ENCODE measurements around the gene CDT1. TPM values are rescaled to one million over a fixed set of nuclear protein-coding genes. Genes with fewer than 3 reads are reported as not detected.

Gene CDT1
- total RNA-seq, 4 donors from 2014 or later, result 7.9 to 28.1 (median 10.1) TPM

DNA sequence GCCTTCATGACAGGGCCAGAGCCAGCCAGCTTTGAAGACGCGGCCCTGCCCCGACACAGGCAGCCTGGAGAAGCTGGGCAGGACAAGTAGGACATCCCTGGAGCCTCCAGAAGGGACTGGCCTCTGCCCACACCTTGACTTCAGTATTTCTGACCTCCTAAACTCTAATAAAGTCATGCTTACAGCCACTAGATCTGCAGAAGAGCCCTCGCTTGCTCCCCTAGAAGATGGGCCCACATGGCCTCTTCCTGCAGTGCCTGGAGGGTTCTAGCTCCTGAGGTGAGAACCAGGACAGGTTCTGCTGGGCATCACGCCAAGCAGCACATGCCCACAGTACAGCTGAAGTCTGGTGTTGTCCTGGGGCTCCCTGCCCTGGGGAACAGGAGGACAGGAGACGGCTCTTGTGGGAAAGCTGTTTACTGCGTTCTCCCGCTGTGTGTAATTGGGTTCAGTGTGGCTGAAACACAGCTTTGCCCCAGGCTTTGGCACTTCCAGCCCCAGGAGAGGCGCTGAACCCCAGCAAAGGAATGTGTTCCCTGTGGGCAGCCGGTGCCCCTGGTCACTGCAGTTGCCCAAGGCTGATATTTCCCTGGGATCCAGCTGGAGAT is 5.6 kb downstream of the CDT1 start:
- Histone ChIP-seq H3K9me3 (no peaks in the 10 kb centered on the region), H3K4me1 (peaks cover 3 to 39% (median 25%) of the 10 kb centered on the region in 4 donors), H3K27me3 (no peaks in the 10 kb centered on the region), H3K4me3 (no peak overlapping the region), H3K27ac (no peak overlapping the region), H3K36me3 (peaks cover 0 to 18% (median 0%) of the 10 kb centered on the region in 3 donors)
- TF ChIP-seq POLR2A (IDR thresholded peaks at IDR 0.05) (no peak), CTCF (IDR thresholded peaks at IDR 0.05) (no peak)
- no peak for DNase-seq

GRCh38 chr16:88809676-88810165 is 6.1 kb downstream of the CDT1 start:
- no peak for TF ChIP-seq POLR2A (IDR thresholded peaks at IDR 0.05)
- TF ChIP-seq CTCF (IDR thresholded peaks at IDR 0.05), result no peak
- no peaks in the 10 kb centered on the region for H3K9me3 ChIP-seq
- no peaks in the 10 kb centered on the region for H3K27me3 ChIP-seq
- H3K36me3 ChIP-seq, result peaks cover 0 to 18% (median 0%) of the 10 kb centered on the region in 3 donors
- peak overlapping the region in 2 of 4 donors; percentile 94 to 97 for H3K27ac ChIP-seq
- H3K4me1 ChIP-seq, result peaks cover 0 to 34% (median 20%) of the 10 kb centered on the region in 4 donors
- DNase-seq, result no peak
- H3K4me3 ChIP-seq, result peak overlapping the region in 1 of 4 donors; percentile 86

DNA sequence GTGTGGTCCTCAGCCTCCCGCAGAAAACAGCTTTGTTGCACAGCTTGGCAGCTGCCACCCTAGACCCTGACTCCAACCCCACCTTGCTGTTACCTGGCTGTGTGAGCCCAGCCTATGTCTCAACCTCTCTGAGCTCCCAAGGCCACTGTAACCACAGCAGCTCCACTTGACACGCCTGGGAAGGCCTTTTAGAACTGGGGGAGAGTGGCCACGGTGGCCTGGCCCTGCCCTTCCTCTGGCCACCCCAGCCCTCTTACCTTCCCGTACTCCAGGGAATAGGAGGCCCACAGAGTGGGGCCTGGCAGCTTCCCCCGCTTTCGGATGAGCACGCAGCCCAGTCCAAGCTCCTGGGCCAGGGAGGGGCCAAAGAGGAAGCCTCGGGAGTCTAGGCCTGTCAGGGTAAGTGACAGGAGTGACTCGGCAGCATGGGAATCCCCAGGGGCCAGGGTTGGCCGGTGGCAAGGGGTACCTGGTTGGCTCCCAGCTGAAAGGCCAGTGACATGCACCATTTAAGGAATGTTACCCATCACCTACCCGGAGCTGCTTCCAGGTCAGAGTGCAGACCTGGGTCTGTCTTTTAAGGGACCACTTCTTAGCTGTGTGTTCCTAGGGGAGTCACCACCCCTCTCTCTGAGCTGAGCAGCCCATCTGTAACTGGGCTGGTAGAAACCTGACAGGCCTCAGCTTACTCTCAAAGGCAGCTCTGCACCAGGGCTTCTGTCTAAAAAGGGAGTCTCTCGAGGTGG is 6.8 kb downstream of the CDT1 start:
- no peak for TF ChIP-seq POLR2A (IDR thresholded peaks at IDR 0.05)
- no peak for TF ChIP-seq CTCF (IDR thresholded peaks at IDR 0.05)
- DNase-seq, result no peak
- peak overlapping the region; percentile 93 to 97 (median 94) for H3K27ac ChIP-seq
- H3K36me3 ChIP-seq, result peaks cover 0 to 18% (median 0%) of the 10 kb centered on the region in 3 donors
- no peaks in the 10 kb centered on the region for H3K9me3 ChIP-seq
- no peaks in the 10 kb centered on the region for H3K27me3 ChIP-seq
- peaks cover 0 to 29% (median 19%) of the 10 kb centered on the region in 4 donors for H3K4me1 ChIP-seq
- peak overlapping the region; percentile 77 to 91 (median 84) for H3K4me3 ChIP-seq

DNA sequence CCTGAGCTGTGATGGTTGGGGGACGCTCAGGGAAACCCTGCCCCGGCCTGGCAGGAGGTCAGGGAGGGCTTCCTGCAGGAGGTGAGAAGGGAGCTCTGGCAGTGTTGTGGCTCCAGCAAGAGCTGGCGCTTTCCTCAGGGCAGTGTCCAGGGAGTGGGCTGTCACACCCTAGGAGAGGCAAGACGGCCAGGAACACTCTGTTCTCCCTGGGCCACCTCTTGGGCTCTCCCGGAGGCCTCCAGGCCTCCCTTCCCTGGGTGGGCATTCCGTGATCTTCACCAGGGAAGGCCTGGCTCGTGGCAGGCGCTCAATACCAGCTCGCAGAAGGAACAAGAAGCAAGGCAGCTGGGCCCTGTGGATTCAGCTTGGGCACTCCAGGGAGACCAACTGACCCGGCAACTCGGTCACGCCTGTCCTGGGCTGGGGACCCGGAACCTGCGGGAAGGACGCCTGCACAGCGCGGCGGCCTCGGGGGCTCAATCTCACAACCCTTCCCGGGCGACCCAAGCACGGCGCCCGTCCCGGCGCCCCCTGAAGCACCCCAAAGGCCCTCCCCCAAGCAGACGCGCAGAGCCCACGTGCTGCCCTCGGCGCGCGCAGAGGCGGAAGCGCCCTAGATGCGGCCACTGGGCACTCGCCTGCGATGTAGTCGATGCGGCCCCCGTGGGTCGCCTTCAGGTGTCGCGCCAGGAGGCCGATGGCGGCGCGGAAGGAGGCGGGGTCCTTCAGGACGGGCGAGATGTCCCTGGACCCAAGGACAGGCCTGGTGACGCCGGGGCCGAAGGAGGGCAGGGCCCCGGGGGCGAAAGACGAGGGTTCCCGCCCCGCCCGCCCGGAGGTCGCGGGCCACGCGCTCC is 7.6 kb downstream of the CDT1 start:
- peak overlapping the region; percentile 77 to 91 (median 84) for H3K4me3 ChIP-seq
- peak; percentile 68 to 86 (median 84) for DNase-seq
- peaks cover 0 to 29% (median 19%) of the 10 kb centered on the region in 4 donors for H3K4me1 ChIP-seq
- no peaks in the 10 kb centered on the region for H3K27me3 ChIP-seq
- peak overlapping the region; percentile 93 to 97 (median 94) for H3K27ac ChIP-seq
- H3K9me3 ChIP-seq, result no peaks in the 10 kb centered on the region
- peaks cover 0 to 18% (median 0%) of the 10 kb centered on the region in 3 donors for H3K36me3 ChIP-seq
- TF ChIP-seq POLR2A (IDR thresholded peaks at IDR 0.05), result peak; percentile 42 to 61
- no peak for TF ChIP-seq CTCF (IDR thresholded peaks at IDR 0.05)

Measured in Peyer's patch (tissue), 4 donors.